ENCODE data around the gene NCOA6. TPM values are rescaled to one million over a fixed set of nuclear protein-coding genes. Genes with fewer than 3 reads are reported as not detected.

The NCOA6 gene
- 3.5 and 5.2 TPM in 2 replicates for total RNA-seq

GRCh38 chr20:34825530-34826362 is at the start of gene NCOA6:
NCOA6 (minus strand) TSS chr20:34825651; CDS start chr20:34782355, 43,296 bp downstream.

GRCh38 chr20:34872622-34873224 is 47.3 kb upstream of the NCOA6 start, which contains the start of gene GGT7:
GGT7 (minus strand) TSS chr20:34872856; CDS start chr20:34872815, 41 bp downstream.

GRCh38 chr20:34704177-34705007 is 121.1 kb downstream of the NCOA6 start, which contains the start of gene TP53INP2:
TP53INP2 (plus strand) TSS chr20:34704344; CDS start chr20:34708740, 4,396 bp downstream.

GRCh38 chr20:34676642-34677373 is 148.6 kb downstream of the NCOA6 start, which contains the start of gene PIGU:
PIGU (minus strand) TSS chr20:34677092; CDS start chr20:34677085, 7 bp downstream.

Other genes with a start within 250 kb of the NCOA6 start
- gene PIGU, start 148.6 kb downstream of the NCOA6 start, total RNA-seq = 5.8 and 7.1 TPM in 2 replicates
- 3.0 and 4.5 TPM in 2 replicates for gene TP53INP2, start 121.3 kb downstream of the NCOA6 start, total RNA-seq
- gene GGT7, start 47.2 kb upstream of the NCOA6 start, total RNA-seq = 3.2 and 3.9 TPM in 2 replicates
- gene ACSS2, start 51.0 kb upstream of the NCOA6 start, total RNA-seq = 46.1 and 52.0 TPM in 2 replicates
- gene GSS, start 130.2 kb upstream of the NCOA6 start, total RNA-seq = 54.6 and 55.2 TPM in 2 replicates
- gene MYH7B, start 130.2 kb upstream of the NCOA6 start, total RNA-seq = not detected in 2 replicates

Data from epithelial cell of umbilical artery (primary cell).